HepG2 (cell line): Measurements from ENCODE around the gene NUAK1. TPM values are rescaled to one million over a fixed set of nuclear protein-coding genes. Genes with fewer than 3 reads are reported as not detected.

Source experiments
- ATAC-seq: fragments of 200-7000 bp; cut with Tn5 transposase; 3 replicates; pipeline ENCODE4 v1.9.1; 2020; ENCODE audit warnings: mild to moderate bottlenecking, moderate library complexity
- BruUV-seq: library from RNA; stranded (reverse); fragments of 400-500 nt; replicated peaks from 2 replicates; lab custom pipeline; 2021; lab: Mats Ljungman, UMichigan
- CTCF ChIA-PET: fragments of 300-600 bp; formaldehyde crosslinking; extraction: SDS; loops from one replicate; lab custom pipeline; 2021; ENCODE audit warnings: low total read pairs, inconsistent platforms, low intra/inter-chr PET ratio; lab: Yijun Ruan, JAX
- POLR2A ChIA-PET: fragments of 350-600 bp; sonication (Branson Sonifier 250); formaldehyde crosslinking; loops from one replicate; lab custom pipeline; 2020; ENCODE audit warnings: antibody characterized with exemption, inconsistent platforms; lab: Yijun Ruan, JAX
- DNase-seq: peaks from one replicate; pipeline ENCODE4 v3.0.0-alpha.2; 2015; ENCODE audit warnings: low spot score
- FAIRE-seq: peaks from 3 replicates; lab custom pipeline; 2011; peaks lifted over from hg19 to GRCh38; lab: Jason Lieb, UNC
- H2AFZ ChIP-seq: one replicate; pipeline ENCODE4 v1.6.1; 2011; ENCODE audit warnings: low read length, inconsistent platforms
- H3K27ac ChIP-seq: fragments of 300-600 bp; 3 replicates; pipeline ENCODE4 v1.8.0; 2011; ENCODE audit warnings: mixed run types, mild to moderate bottlenecking, mixed read lengths, low read length, inconsistent platforms; ENCODE audit not compliant: insufficient read depth; ENCODE audit errors: extremely low read length
- H3K27me3 ChIP-seq, 2 experiments: fragments of 200-600 bp in 1 of 2; 2 replicates in 1 of 2; 3 replicates in 1 of 2; pipeline versions ENCODE4 v1.6.0 to v1.8.0; 2011; ENCODE audit warnings: low read length in 2 of 2, mild to moderate bottlenecking in 2 of 2, moderate library complexity in 2 of 2, inconsistent platforms in 1 of 2; ENCODE audit not compliant: insufficient read depth in 2 of 2, control insufficient read depth in 1 of 2
- H3K36me3 ChIP-seq, 2 experiments: fragments of 200-600 bp in 1 of 2; replicated peaks in 1 of 2; 2 replicates in 1 of 2; 3 replicates in 1 of 2; pipeline versions ENCODE4 v1.5.1 to v1.8.0; 2011; ENCODE audit warnings: low read length in 2 of 2, inconsistent platforms in 1 of 2; ENCODE audit not compliant: insufficient read depth in 2 of 2, control insufficient read depth in 1 of 2
- H3K4me1 ChIP-seq: 2 replicates; pipeline ENCODE4 v1.5.1; 2012; ENCODE audit warnings: low read length, inconsistent platforms; ENCODE audit not compliant: insufficient read depth
- H3K4me2 ChIP-seq: 2 replicates; pipeline ENCODE4 v1.6.0; 2011; ENCODE audit warnings: low read depth, low read length, inconsistent platforms
- H3K4me3 ChIP-seq, 3 experiments: fragments of 200-600 bp in 1 of 3; sonication (generic), shearing (Covaris generic) in 1 of 3; replicated peaks in 1 of 3; 2 replicates each; pipeline ENCODE4 v1.5.1; 2011 to 2016; ENCODE audit warnings: low read length in 3 of 3, inconsistent platforms in 2 of 3, low read depth in 2 of 3, mild to moderate bottlenecking in 2 of 3, control low read depth in 1 of 3, mixed read lengths in 1 of 3; ENCODE audit not compliant: insufficient read depth in 1 of 3
- H3K79me2 ChIP-seq: one replicate; pipeline ENCODE4 v1.6.1; 2011; ENCODE audit warnings: low read length, inconsistent platforms; ENCODE audit not compliant: insufficient read depth
- H3K9ac ChIP-seq: 2 replicates; pipeline ENCODE4 v1.6.0; 2011; ENCODE audit warnings: mild to moderate bottlenecking, low read depth, low read length, inconsistent platforms; ENCODE audit not compliant: insufficient read depth
- H3K9me3 ChIP-seq: 2 replicates; pipeline ENCODE4 v1.5.1; 2012; ENCODE audit warnings: mild to moderate bottlenecking, low read length
- H4K20me1 ChIP-seq: 2 replicates; pipeline ENCODE4 v1.6.0; 2011; ENCODE audit warnings: inconsistent platforms, mild to moderate bottlenecking, low read length, moderate library complexity; ENCODE audit not compliant: insufficient read depth
- ARID3A ChIP-seq: IDR thresholded peaks from 2 replicates; pipeline ENCODE4 v1.6.1; 2012; ENCODE audit warnings: low read depth, low read length, improper control_type of control experiment
- CEBPB ChIP-seq: IDR thresholded peaks from 2 replicates; pipeline ENCODE4 v1.6.1; 2011; ENCODE audit warnings: low read depth, low read length, improper control_type of control experiment, borderline replicate concordance
- FOXA1 ChIP-seq, 2 experiments: fragments of 450-650 bp in 1 of 2; sonication (generic) in 1 of 2; formaldehyde crosslinking in 1 of 2; IDR thresholded peaks; 2 replicates each; pipeline versions ENCODE4 v1.4.0 to v1.6.1; 2016 to 2020; ENCODE audit warnings: missing genetic modification reagents in 1 of 2
- MAFG ChIP-seq: sonication (generic); formaldehyde crosslinking; IDR thresholded peaks from 2 replicates; pipeline ENCODE4 v1.5.1; 2020; ENCODE audit warnings: mild to moderate bottlenecking, missing genetic modification reagents
- MATR3 ChIP-seq: sonication (generic); formaldehyde crosslinking; IDR thresholded peaks from 2 replicates; pipeline ENCODE4 v1.4.0; 2020; ENCODE audit warnings: missing genetic modification reagents
- RELA ChIP-seq: sonication (generic); formaldehyde crosslinking; IDR thresholded peaks from 2 replicates; pipeline ENCODE4 v1.4.0; 2020; ENCODE audit warnings: missing genetic modification reagents
- SALL2 ChIP-seq: sonication (generic); formaldehyde crosslinking; IDR thresholded peaks from 2 replicates; pipeline ENCODE4 v1.8.1; 2023; ENCODE audit warnings: mild to moderate bottlenecking, missing genetic modification reagents, inconsistent platforms
- SMAD1 ChIP-seq: sonication (generic); formaldehyde crosslinking; IDR thresholded peaks from 2 replicates; pipeline ENCODE4 v1.4.0; 2020; ENCODE audit warnings: missing genetic modification reagents, low read depth, mild to moderate bottlenecking, borderline replicate concordance
- SRY ChIP-seq: sonication (generic); formaldehyde crosslinking; IDR thresholded peaks from 2 replicates; pipeline ENCODE4 v1.8.0; 2022; ENCODE audit warnings: mild to moderate bottlenecking, missing genetic modification reagents
- TBL1XR1 ChIP-seq: fragments of 150-350 bp; IDR thresholded peaks from 2 replicates; pipeline ENCODE4 v1.6.1; 2014; ENCODE audit warnings: borderline replicate concordance, low read length; ENCODE audit not compliant: partially characterized antibody
- YY1 ChIP-seq: IDR thresholded peaks from 2 replicates; pipeline ENCODE4 v1.6.1; 2011; ENCODE audit warnings: low read length, low read depth, moderate library complexity, mild to moderate bottlenecking; ENCODE audit not compliant: insufficient read depth, insufficient replicate concordance
- ZBTB21 ChIP-seq: sonication (generic); formaldehyde crosslinking; IDR thresholded peaks from 2 replicates; pipeline ENCODE4 v1.4.0; 2020; ENCODE audit warnings: missing genetic modification reagents
- ZNF574 ChIP-seq: sonication (generic); formaldehyde crosslinking; IDR thresholded peaks from 2 replicates; pipeline ENCODE4 v1.4.0; 2020; ENCODE audit warnings: missing genetic modification reagents
- ZNF740 ChIP-seq: sonication (generic); formaldehyde crosslinking; IDR thresholded peaks from 2 replicates; pipeline ENCODE4 v1.4.0; 2020; ENCODE audit warnings: missing genetic modification reagents
- WGBS: methylation state at CpG from one replicate; pipeline ENCODE4 v1.1.6; 2017; ENCODE audit warnings: low lambda C conversion rate; 5-methylcytosine and 5-hydroxymethylcytosine counted together
- in situ Hi-C: cut with HindIII; loops from 2 replicates; pipeline ENCODE4 v1.10.0; 2017; ENCODE audit warnings: low pct_unique_long_range_greater_than_20kb; ENCODE audit not compliant: extremely low pct_ligation_motif_present
- intact Hi-C: fragments of 100-400 bp; cut with micrococcal nuclease; formaldehyde crosslinking; loops from one replicate; pipeline ENCODE4 v1.10.0; 2022; ENCODE audit not compliant: unreplicated experiment
- polyA plus RNA-seq, 8 experiments: library from polyadenylated mRNA; depleted of rRNA in 3 of 8; stranded (reverse) in 7 of 8; unstranded in 1 of 8; fragments of >200 nt; fragmentation: Illumina TruSeq in 4 of 8; extraction: Trizol in 4 of 8; gene quantifications; 2 replicates each; pipeline versions ENCODE4 v1.2.1 to v1.2.3, GENCODE V29; 2011 to 2016; ENCODE audit warnings: low read depth in 4 of 8, missing spikeins in 1 of 8, mixed read lengths in 1 of 8; ENCODE audit not compliant: insufficient read depth in 1 of 8
- total RNA-seq, 5 experiments: library from RNA; depleted of rRNA; stranded (reverse); fragments of >200 nt; fragmentation: Illumina TruSeq; extraction: Trizol; gene quantifications; 2 replicates each; pipeline ENCODE4 v1.2.3, GENCODE V29; 2016; ENCODE audit warnings: low read depth in 1 of 5

NUAK1 gene
- total and polyA plus RNA-seq, 2 of the 13 experiments (the other 11 are each of a cell fraction or from before 2014, with no cell fraction given), result 1.7 to 1.9 TPM

DNA sequence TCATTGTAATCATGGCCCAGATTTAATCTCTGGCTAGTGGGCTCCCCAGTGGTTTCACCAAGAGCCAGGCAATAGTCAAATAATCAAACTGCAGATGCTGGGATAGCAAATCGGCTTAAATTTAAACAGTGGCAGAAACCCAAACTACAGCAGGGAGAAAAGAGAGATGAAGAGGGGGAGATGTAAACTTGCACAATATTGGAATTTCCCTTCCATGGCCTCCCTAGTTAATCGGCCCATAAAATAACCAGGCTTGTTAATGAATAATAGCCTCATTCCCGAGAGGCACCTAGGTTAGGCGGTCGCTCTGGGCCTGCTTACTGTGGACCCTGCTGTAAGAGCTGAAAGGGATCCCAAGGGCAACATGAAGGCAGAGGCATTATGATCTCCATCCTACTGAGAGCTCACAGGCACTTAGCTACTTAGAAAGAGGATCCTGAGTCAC, 116.2 kb downstream of the NUAK1 start:
- no TSS peak for BruUV-seq
- Histone ChIP-seq H3K79me2 (no peaks in the 10 kb centered on the region), H4K20me1 (no peaks in the 10 kb centered on the region), H3K36me3 (no peaks in the 10 kb centered on the region), H3K4me1 (peaks cover 22% of the 10 kb centered on the region), H3K9ac (no peak overlapping the region), H3K9me3 (peaks cover 9% of the 10 kb centered on the region), H3K27me3 (no peaks in the 10 kb centered on the region), H2AFZ (no peak overlapping the region), H3K4me3 (no peak overlapping the region), H3K27ac (no peak overlapping the region), H3K4me2 (no peak overlapping the region)
- peak; percentile 25 for DNase-seq
- WGBS, result 2% methylated on average over 3 of the region's 5 CpGs
- intact Hi-C loops (no loop called here), in situ Hi-C loops (loop anchor here (5.0 kb wide), 1 partner anchor 110 kb away; no protein-coding TSS in a partner anchor)
- POLR2A ChIA-PET, result interaction anchor here (1.8 kb wide), 1 partner anchor 114 kb away, joined by 4 read pairs; no protein-coding TSS in a partner anchor
- peak; percentile 98 for TF ChIP-seq RELA (CRISPR knock-in tag)
- 0 out of 2 replicates have a peak, but pooled peaks have one; percentile 43 for TF ChIP-seq ARID3A
- TF ChIP-seq ZNF740, result no peak
- peak; percentile 56; the same call in 1 of the 2 replicates for TF ChIP-seq CEBPB
- peak; percentile 83 for ATAC-seq
- FAIRE-seq, result no peak
- CTCF ChIA-PET, result no interaction called here

DNA sequence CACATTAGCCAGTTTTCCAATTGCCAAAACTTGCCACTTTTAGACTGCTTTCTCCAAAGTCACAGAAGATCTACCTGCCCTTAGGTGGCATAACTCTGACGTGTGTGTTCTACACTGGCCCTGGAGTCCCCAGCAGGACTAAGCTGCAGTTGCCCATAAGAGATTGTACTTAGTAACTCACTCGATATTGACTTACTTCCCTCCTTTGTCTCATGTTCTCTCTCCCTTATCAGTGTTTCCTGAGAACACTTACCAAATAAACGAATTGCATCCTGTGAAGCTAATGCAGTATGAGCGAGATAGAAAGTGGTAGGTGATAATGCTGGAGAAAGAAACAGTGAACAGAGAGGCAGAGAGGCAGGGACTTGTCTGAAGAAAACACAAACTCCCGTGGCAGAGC, 117.2 kb downstream of the NUAK1 start:
- POLR2A ChIA-PET, result interaction anchor here (1.8 kb wide), 1 partner anchor 115 kb away, joined by 4 read pairs; no protein-coding TSS in a partner anchor
- CTCF ChIA-PET, result no interaction called here
- H3K79me2 ChIP-seq, result no peaks in the 10 kb centered on the region
- 2% methylated on average over 5 of the region's 5 CpGs for WGBS
- DNase-seq (no peak), FAIRE-seq (no peak), ATAC-seq (no peak)
- peaks cover 19% of the 10 kb centered on the region for H3K4me1 ChIP-seq
- H3K27me3 ChIP-seq, result no peaks in the 10 kb centered on the region
- H3K9ac ChIP-seq, result no peak overlapping the region
- peaks cover 9% of the 10 kb centered on the region for H3K9me3 ChIP-seq
- in situ Hi-C loops (loop anchor here (5.0 kb wide), 1 partner anchor 111 kb away; no protein-coding TSS in a partner anchor), intact Hi-C loops (no loop called here)
- H3K4me2 ChIP-seq, result no peak overlapping the region
- H3K36me3 ChIP-seq, result no peaks in the 10 kb centered on the region
- no peak overlapping the region for H3K4me3 ChIP-seq
- H4K20me1 ChIP-seq, result no peaks in the 10 kb centered on the region
- BruUV-seq, result no TSS peak
- H2AFZ ChIP-seq, result no peak overlapping the region
- H3K27ac ChIP-seq, result no peak overlapping the region
- TF ChIP-seq TBL1XR1 (no peak), ZBTB21 (CRISPR knock-in tag) (no peak), MATR3 (CRISPR knock-in tag) (no peak), ZNF574 (no peak), FOXA1 (IDR thresholded peaks at IDR 0.05) (no peak), FOXA1 (CRISPR knock-in tag; IDR thresholded peaks at IDR 0.05) (no peak), YY1 (no peak), SMAD1 (no peak), SALL2 (CRISPR knock-in tag) (no peak), MAFG (CRISPR knock-in tag) (no peak), SRY (no peak)
